Left lung (tissue), 10 donors: Measurements from ENCODE around the gene TOPORS. TPM values are rescaled to one million over a fixed set of nuclear protein-coding genes. Genes with fewer than 3 reads are reported as not detected.

ENCODE experiments used
- ATAC-seq: fragments of 200-7000 bp; cut with Tn5 transposase; one replicate; pipeline ENCODE4 v1.9.1; 2020; ENCODE audit warnings: moderate library complexity
- DNase-seq, 4 donors: peaks; one replicate each; pipeline ENCODE4 v3.0.0-alpha.2; 2013 to 2020
- H3K27ac ChIP-seq, 2 donors: fragments of 200-600 bp; sonication (generic) in 1 of 2; one replicate each; pipeline versions ENCODE4 v1.5.0 to v1.8.0; 2020 to 2021
- H3K27me3 ChIP-seq, 2 donors: fragments of 200-600 bp; sonication (generic) in 1 of 2; one replicate each; pipeline versions ENCODE4 v1.5.0 to v1.8.0; 2020 to 2021
- H3K36me3 ChIP-seq, 2 donors: fragments of 200-600 bp; sonication (generic) in 1 of 2; one replicate each; pipeline versions ENCODE4 v1.5.0 to v1.8.0; 2020 to 2021
- H3K4me1 ChIP-seq, 2 donors: fragments of 200-600 bp; one replicate each; pipeline ENCODE4 v1.8.0; 2021
- H3K4me3 ChIP-seq, 2 donors: fragments of 200-600 bp; sonication (generic) in 1 of 2; one replicate each; pipeline versions ENCODE4 v1.5.0 to v1.8.0; 2020 to 2021; ENCODE audit warnings: mild to moderate bottlenecking in 1 of 2
- H3K9me3 ChIP-seq, 2 donors: fragments of 200-600 bp; sonication (generic) in 1 of 2; one replicate each; pipeline versions ENCODE4 v1.5.0 to v1.8.0; 2020 to 2021
- intact Hi-C, 2 donors: fragments of 100-400 bp; cut with DNase I; formaldehyde crosslinking; loops; one replicate each; pipeline versions ENCODE4 v1.11.2 to v1.14.2; 2022
- polyA plus RNA-seq, 6 donors: library from polyadenylated mRNA; unstranded; fragments of 120-200 nt; gene quantifications; one replicate each; pipeline ENCODE4 v1.2.1, GENCODE V29; 2013; ENCODE audit not compliant: insufficient read length in 6 of 6
- total RNA-seq, 2 donors: library from RNA; stranded (reverse); fragmentation: NEBNext Ultra II Directional; extraction: Animal tissue kit (Norgen Biotek cat#: 25700); gene quantifications; one replicate each; pipeline ENCODE4 v1.2.1, GENCODE V29; 2021
- TF ChIP-seq, protein P1 (sequence below), 2 donors: fragments of 200-600 bp; sonication (generic) in 1 of 2; IDR thresholded peaks; one replicate each; pipeline versions ENCODE4 v1.5.0 to v1.8.0; 2021; ENCODE audit warnings: antibody characterized with exemption in 2 of 2
- donor health status: DM: no; HTN: yes; CAD: no.
- donor health status: DM: no; HTN: no; CAD: no.

TOPORS gene
- total and polyA plus RNA-seq, 8 donors = 13.2 to 32.5 (median 28.0) TPM

GRCh38 chr9:32501868-32502267, 50.5 kb downstream of the TOPORS start:
- Histone ChIP-seq H3K27me3 (no peaks in the 10 kb centered on the region), H3K4me1 (no peaks in the 10 kb centered on the region), H3K36me3 (peaks cover 0 to 44% of the 10 kb centered on the region in 2 donors), H3K27ac (no peak overlapping the region), H3K9me3 (no peaks in the 10 kb centered on the region), H3K4me3 (no peak overlapping the region)
- no peak for DNase-seq
- TF ChIP-seq, protein P1, sequence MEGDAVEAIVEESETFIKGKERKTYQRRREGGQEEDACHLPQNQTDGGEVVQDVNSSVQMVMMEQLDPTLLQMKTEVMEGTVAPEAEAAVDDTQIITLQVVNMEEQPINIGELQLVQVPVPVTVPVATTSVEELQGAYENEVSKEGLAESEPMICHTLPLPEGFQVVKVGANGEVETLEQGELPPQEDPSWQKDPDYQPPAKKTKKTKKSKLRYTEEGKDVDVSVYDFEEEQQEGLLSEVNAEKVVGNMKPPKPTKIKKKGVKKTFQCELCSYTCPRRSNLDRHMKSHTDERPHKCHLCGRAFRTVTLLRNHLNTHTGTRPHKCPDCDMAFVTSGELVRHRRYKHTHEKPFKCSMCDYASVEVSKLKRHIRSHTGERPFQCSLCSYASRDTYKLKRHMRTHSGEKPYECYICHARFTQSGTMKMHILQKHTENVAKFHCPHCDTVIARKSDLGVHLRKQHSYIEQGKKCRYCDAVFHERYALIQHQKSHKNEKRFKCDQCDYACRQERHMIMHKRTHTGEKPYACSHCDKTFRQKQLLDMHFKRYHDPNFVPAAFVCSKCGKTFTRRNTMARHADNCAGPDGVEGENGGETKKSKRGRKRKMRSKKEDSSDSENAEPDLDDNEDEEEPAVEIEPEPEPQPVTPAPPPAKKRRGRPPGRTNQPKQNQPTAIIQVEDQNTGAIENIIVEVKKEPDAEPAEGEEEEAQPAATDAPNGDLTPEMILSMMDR (IDR thresholded peaks at IDR 0.05) = no peak
- intact Hi-C loops = no loop called here
- ATAC-seq = no peak

GRCh38 chr9:32500768-32501167, 51.6 kb downstream of the TOPORS start:
- no peak for ATAC-seq
- H3K9me3 ChIP-seq = no peaks in the 10 kb centered on the region
- DNase-seq = no peak
- no peak overlapping the region for H3K4me3 ChIP-seq
- intact Hi-C loops = no loop called here
- no peaks in the 10 kb centered on the region for H3K27me3 ChIP-seq
- TF ChIP-seq, protein P1 (IDR thresholded peaks at IDR 0.05) = no peak
- no peaks in the 10 kb centered on the region for H3K4me1 ChIP-seq
- peaks cover 0 to 55% of the 10 kb centered on the region in 2 donors for H3K36me3 ChIP-seq
- H3K27ac ChIP-seq = no peak overlapping the region

GRCh38 chr9:32497921-32498320, 54.5 kb downstream of the TOPORS start:
- no peaks in the 10 kb centered on the region for H3K27me3 ChIP-seq
- no peak overlapping the region for H3K4me3 ChIP-seq
- H3K36me3 ChIP-seq = peaks cover 0 to 67% of the 10 kb centered on the region in 2 donors
- TF ChIP-seq, protein P1 (IDR thresholded peaks at IDR 0.05) = no peak
- no peak for DNase-seq
- intact Hi-C loops = no loop called here
- H3K9me3 ChIP-seq = no peaks in the 10 kb centered on the region
- no peak overlapping the region for H3K27ac ChIP-seq
- ATAC-seq = no peak
- no peaks in the 10 kb centered on the region for H3K4me1 ChIP-seq

DNA sequence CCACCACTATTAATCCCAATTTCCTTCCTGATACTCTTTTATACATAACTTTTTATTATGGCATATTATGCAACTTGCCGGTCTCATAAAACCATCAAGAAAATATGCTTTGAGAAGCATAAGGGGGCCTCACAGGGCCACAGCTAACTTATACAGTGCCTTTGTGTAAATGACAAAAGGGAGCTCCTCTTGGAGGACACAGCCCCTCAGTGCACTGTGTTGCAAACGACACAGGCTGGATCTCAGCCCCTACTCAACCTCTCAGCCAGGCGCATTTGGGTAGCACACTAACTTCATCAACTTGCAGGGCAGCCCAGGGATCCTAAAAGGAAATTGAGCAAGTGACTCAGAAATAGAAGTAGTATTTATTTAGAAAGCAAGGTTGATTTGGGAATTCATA, 61.8 kb downstream of the TOPORS start:
- Histone ChIP-seq H3K4me3 (no peak overlapping the region), H3K27me3 (no peaks in the 10 kb centered on the region), H3K27ac (no peak overlapping the region), H3K36me3 (peaks cover 0 to 71% of the 10 kb centered on the region in 2 donors), H3K4me1 (no peaks in the 10 kb centered on the region), H3K9me3 (no peaks in the 10 kb centered on the region)
- no peak for ATAC-seq
- intact Hi-C loops = no loop called here
- TF ChIP-seq, protein P1 (IDR thresholded peaks at IDR 0.05) = no peak
- no peak for DNase-seq

Other genes with a start within 250 kb of the TOPORS start
- 10 to 100 TPM; 40.2 to 45.1 TPM for gene ACO1, start 167.9 kb downstream of the TOPORS start, total RNA-seq
- 10 to 100 TPM; 28.6 to 35.4 (median 31.5) TPM for gene ACO1, start 167.9 kb downstream of the TOPORS start, polyA plus RNA-seq
- gene RIGI, start 26.4 kb downstream of the TOPORS start, total RNA-seq = 10 to 100 TPM; 13.7 to 15.6 TPM
- 10 to 100 TPM; 11.2 to 14.6 (median 13.3) TPM for gene RIGI, start 26.4 kb downstream of the TOPORS start, polyA plus RNA-seq
- gene SMIM27, start 259 bp downstream of the TOPORS start, total RNA-seq = 10 to 100 TPM in 1 of 2 donors, 1 to 10 TPM in 1; 8.0 to 14.4 TPM
- 10 to 100 TPM in 5 of 6 donors, 1 to 10 TPM in 1; 9.5 to 13.0 (median 11.4) TPM for gene SMIM27, start 259 bp downstream of the TOPORS start, polyA plus RNA-seq
- gene NDUFB6, start 20.6 kb upstream of the TOPORS start, total RNA-seq = 10 to 100 TPM; 44.1 to 51.2 TPM
- gene NDUFB6, start 20.6 kb upstream of the TOPORS start, polyA plus RNA-seq = 10 to 100 TPM; 51.0 to 61.0 (median 53.1) TPM
- gene TAF1L, start 83.1 kb upstream of the TOPORS start, total RNA-seq = under 1 TPM in 1 of 2 donors, not detected in 1; 0.03 TPM
- gene TAF1L, start 83.1 kb upstream of the TOPORS start, polyA plus RNA-seq = under 1 TPM; 0.04 to 0.22 (median 0.13) TPM
- gene TMEM215, start 231.0 kb upstream of the TOPORS start, total RNA-seq = not detected
- under 1 TPM in 1 of 6 donors, not detected in 5; 0.07 TPM for gene TMEM215, start 231.0 kb upstream of the TOPORS start, polyA plus RNA-seq